ENCODE results near the gene ANP32E.
A peak's percentile ranks its signal among the peaks of the same experiment; 100 is the strongest.
"Not testable (repeated sequence)": the region's sequence is repeated elsewhere in the genome, so short reads cannot be mapped to it uniquely, and the experiment has no call there.

ANP32E gene

GRCh38 chr1:150249936-150250335, 14.0 kb upstream of the ANP32E start:
- Histone ChIP-seq H3K9ac (ENCODE audit: low read length) (no peak overlapping the region), H3K27me3 (replicated peaks; ENCODE audit: control insufficient read depth, insufficient read depth, low read length) (no peaks in the 10 kb centered on the region), H3K4me1 (ENCODE audit: control insufficient read depth, insufficient read depth, low read length) (no peaks in the 10 kb centered on the region), H3K36me3 (ENCODE audit: control insufficient read depth, insufficient read depth, low read length, severe bottlenecking) (no peaks in the 10 kb centered on the region), H3K4me3 (ENCODE audit: low read length) (no peak overlapping the region), H3K9me3 (ENCODE audit: control insufficient read depth, low read length) (no peaks in the 10 kb centered on the region)
- no peak for DNase-seq (ENCODE audit: low read depth)

GRCh38 chr1:150243003-150243402, 7.1 kb upstream of the ANP32E start:
- Histone ChIP-seq H3K4me3 (ENCODE audit: low read length) (no peak overlapping the region), H3K27me3 (replicated peaks; ENCODE audit: control insufficient read depth, insufficient read depth, low read length) (no peaks in the 10 kb centered on the region), H3K36me3 (ENCODE audit: control insufficient read depth, insufficient read depth, low read length, severe bottlenecking) (no peaks in the 10 kb centered on the region), H3K9ac (ENCODE audit: low read length) (no peak overlapping the region), H3K9me3 (ENCODE audit: control insufficient read depth, low read length) (no peaks in the 10 kb centered on the region), H3K4me1 (ENCODE audit: control insufficient read depth, insufficient read depth, low read length) (no peaks in the 10 kb centered on the region)
- no peak for DNase-seq (ENCODE audit: low read depth)

- Histone ChIP-seq H3K9ac (ENCODE audit: low read length) (no peak overlapping the region), H3K36me3 (ENCODE audit: control insufficient read depth, insufficient read depth, low read length, severe bottlenecking) (no peaks in the 10 kb centered on the region), H3K4me1 (ENCODE audit: control insufficient read depth, insufficient read depth, low read length) (peaks cover 16% of the 10 kb centered on the region), H3K4me3 (ENCODE audit: low read length) (no peak overlapping the region), H3K9me3 (ENCODE audit: control insufficient read depth, low read length) (no peaks in the 10 kb centered on the region), H3K27me3 (replicated peaks; ENCODE audit: control insufficient read depth, insufficient read depth, low read length) (no peaks in the 10 kb centered on the region)
- DNase-seq (ENCODE audit: low read depth) = no peak
These were observed 1.8 kb upstream of the ANP32E start for GRCh38 chr1:150237746-150238145.

- H3K4me1 ChIP-seq (ENCODE audit: control insufficient read depth, insufficient read depth, low read length) = peaks cover 17% of the 10 kb centered on the region
- not testable (repeated sequence) for H3K9me3 ChIP-seq (ENCODE audit: control insufficient read depth, low read length); H3K9ac ChIP-seq (ENCODE audit: low read length); H3K4me3 ChIP-seq (ENCODE audit: low read length); H3K36me3 ChIP-seq (ENCODE audit: control insufficient read depth, insufficient read depth, low read length, severe bottlenecking); H3K27me3 ChIP-seq (replicated peaks; ENCODE audit: control insufficient read depth, insufficient read depth, low read length); DNase-seq (ENCODE audit: low read depth)
These were observed 1.3 kb upstream of the ANP32E start for GRCh38 chr1:150237176-150237575.

GRCh38 chr1:150236614-150237100, 745 bp upstream of the ANP32E start:
- no peaks in the 10 kb centered on the region for H3K9me3 ChIP-seq (ENCODE audit: control insufficient read depth, low read length)

GRCh38 chr1:150235294-150235851, 539 bp downstream of the ANP32E start:
- peak; percentile 62 for DNase-seq (ENCODE audit: low read depth)
- H3K4me3 ChIP-seq (ENCODE audit: low read length) = peak overlapping the region; percentile 97
- H3K4me1 ChIP-seq (ENCODE audit: control insufficient read depth, insufficient read depth, low read length) = peaks cover 17% of the 10 kb centered on the region
- no peaks in the 10 kb centered on the region for H3K27me3 ChIP-seq (replicated peaks; ENCODE audit: control insufficient read depth, insufficient read depth, low read length)
- no peaks in the 10 kb centered on the region for H3K36me3 ChIP-seq (ENCODE audit: control insufficient read depth, insufficient read depth, low read length, severe bottlenecking)
- H3K9me3 ChIP-seq (ENCODE audit: control insufficient read depth, low read length) = no peaks in the 10 kb centered on the region
- peak overlapping the region; percentile 96 for H3K9ac ChIP-seq (ENCODE audit: low read length)

More at GRCh38 chr1:150236614-150237100, 745 bp upstream of the ANP32E start:
- no peaks in the 10 kb centered on the region for H3K36me3 ChIP-seq (ENCODE audit: control insufficient read depth, insufficient read depth, low read length, severe bottlenecking)
- no peaks in the 10 kb centered on the region for H3K27me3 ChIP-seq (replicated peaks; ENCODE audit: control insufficient read depth, insufficient read depth, low read length)
- peak overlapping the region; percentile 96 for H3K9ac ChIP-seq (ENCODE audit: low read length)
- no peak for DNase-seq (ENCODE audit: low read depth)
- peak overlapping the region; percentile 97 for H3K4me3 ChIP-seq (ENCODE audit: low read length)
- H3K4me1 ChIP-seq (ENCODE audit: control insufficient read depth, insufficient read depth, low read length) = peaks cover 17% of the 10 kb centered on the region

- Histone ChIP-seq H3K27me3 (replicated peaks; ENCODE audit: control insufficient read depth, insufficient read depth, low read length) (no peaks in the 10 kb centered on the region), H3K9me3 (ENCODE audit: control insufficient read depth, low read length) (no peaks in the 10 kb centered on the region), H3K4me1 (ENCODE audit: control insufficient read depth, insufficient read depth, low read length) (peaks cover 17% of the 10 kb centered on the region), H3K36me3 (ENCODE audit: control insufficient read depth, insufficient read depth, low read length, severe bottlenecking) (no peaks in the 10 kb centered on the region), H3K9ac (ENCODE audit: low read length) (peak overlapping the region; percentile 96), H3K4me3 (ENCODE audit: low read length) (peak overlapping the region; percentile 97)
- DNase-seq (ENCODE audit: low read depth) = peak; percentile 87
These were observed 1.2 kb downstream of the ANP32E start for GRCh38 chr1:150234566-150235293.

- Histone ChIP-seq H3K9ac (ENCODE audit: low read length) (peak overlapping the region; percentile 96), H3K4me1 (ENCODE audit: control insufficient read depth, insufficient read depth, low read length) (peaks cover 17% of the 10 kb centered on the region), H3K27me3 (replicated peaks; ENCODE audit: control insufficient read depth, insufficient read depth, low read length) (no peaks in the 10 kb centered on the region), H3K4me3 (ENCODE audit: low read length) (peak overlapping the region; percentile 97), H3K9me3 (ENCODE audit: control insufficient read depth, low read length) (no peaks in the 10 kb centered on the region), H3K36me3 (ENCODE audit: control insufficient read depth, insufficient read depth, low read length, severe bottlenecking) (no peaks in the 10 kb centered on the region)
- DNase-seq (ENCODE audit: low read depth) = no peak
These were observed 1.7 kb downstream of the ANP32E start for GRCh38 chr1:150234309-150234565.

GRCh38 chr1:150233359-150234308, 2.3 kb downstream of the ANP32E start:
- peak; percentile 67 for DNase-seq (ENCODE audit: low read depth)
- H3K27me3 ChIP-seq (replicated peaks; ENCODE audit: control insufficient read depth, insufficient read depth, low read length) = no peaks in the 10 kb centered on the region
- H3K4me3 ChIP-seq (ENCODE audit: low read length) = peak overlapping the region; percentile 97
- peaks cover 17% of the 10 kb centered on the region for H3K4me1 ChIP-seq (ENCODE audit: control insufficient read depth, insufficient read depth, low read length)
- H3K36me3 ChIP-seq (ENCODE audit: control insufficient read depth, insufficient read depth, low read length, severe bottlenecking) = peaks cover 4% of the 10 kb centered on the region
- H3K9ac ChIP-seq (ENCODE audit: low read length) = peak overlapping the region; percentile 96
- no peaks in the 10 kb centered on the region for H3K9me3 ChIP-seq (ENCODE audit: control insufficient read depth, low read length)

- H3K27me3 ChIP-seq (replicated peaks; ENCODE audit: control insufficient read depth, insufficient read depth, low read length); H3K9me3 ChIP-seq (ENCODE audit: control insufficient read depth, low read length); DNase-seq (ENCODE audit: low read depth); H3K4me3 ChIP-seq (ENCODE audit: low read length); H3K36me3 ChIP-seq (ENCODE audit: control insufficient read depth, insufficient read depth, low read length, severe bottlenecking): not testable (repeated sequence)
- Histone ChIP-seq H3K4me1 (ENCODE audit: control insufficient read depth, insufficient read depth, low read length) (peaks cover 17% of the 10 kb centered on the region), H3K9ac (ENCODE audit: low read length) (peak overlapping the region; percentile 96)
These were observed 3.0 kb downstream of the ANP32E start for GRCh38 chr1:150232921-150233320.

GRCh38 chr1:150228246-150228645, 7.7 kb downstream of the ANP32E start:
- H3K9ac ChIP-seq (ENCODE audit: low read length); H3K27me3 ChIP-seq (replicated peaks; ENCODE audit: control insufficient read depth, insufficient read depth, low read length); DNase-seq (ENCODE audit: low read depth); H3K4me1 ChIP-seq (ENCODE audit: control insufficient read depth, insufficient read depth, low read length); H3K9me3 ChIP-seq (ENCODE audit: control insufficient read depth, low read length); H3K4me3 ChIP-seq (ENCODE audit: low read length): not testable (repeated sequence)
- peaks cover 37% of the 10 kb centered on the region for H3K36me3 ChIP-seq (ENCODE audit: control insufficient read depth, insufficient read depth, low read length, severe bottlenecking)

All from adipocyte (in vitro differentiated cells).